ENCODE data around the gene KCNK17.

- TF ChIP-seq CTCF (IDR thresholded peaks at IDR 0.05) (no peak), TCF7L2 (IDR thresholded peaks at IDR 0.05; ENCODE audit: low read depth, low read length) (no peak)
These were observed 16.2 kb downstream of the KCNK17 start for GRCh38 chr6:39298061-39298460.

Measured in Panc1 (cell line).